ENCODE data around the gene ADAMTS17.

Gene ADAMTS17

DNA sequence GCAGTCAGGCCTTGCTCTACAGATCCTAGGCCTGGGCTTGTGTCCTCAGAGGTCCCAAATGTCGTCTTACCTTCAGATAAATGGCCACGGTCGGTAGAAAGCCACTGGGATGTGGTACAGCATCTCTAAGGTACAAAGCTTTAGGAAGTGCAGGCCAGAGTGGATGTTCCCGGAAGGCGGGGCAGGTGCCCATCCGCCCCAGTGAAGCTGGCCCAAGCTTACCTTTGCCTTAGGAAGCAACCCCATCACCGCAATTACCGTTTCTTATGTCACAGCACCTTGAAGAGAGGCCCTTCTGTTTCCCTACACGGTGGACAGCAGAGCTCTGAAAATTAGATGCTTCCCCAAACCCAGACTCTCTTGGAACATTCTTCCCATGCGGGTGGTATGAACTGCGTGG is 368.4 kb downstream of the ADAMTS17 start:
- H3K36me3 Mint-ChIP-seq (ENCODE audit: low read depth) = no peaks in the 10 kb centered on the region
- no peaks in the 10 kb centered on the region for H3K9me3 Mint-ChIP-seq
- TF ChIP-seq, protein P1, sequence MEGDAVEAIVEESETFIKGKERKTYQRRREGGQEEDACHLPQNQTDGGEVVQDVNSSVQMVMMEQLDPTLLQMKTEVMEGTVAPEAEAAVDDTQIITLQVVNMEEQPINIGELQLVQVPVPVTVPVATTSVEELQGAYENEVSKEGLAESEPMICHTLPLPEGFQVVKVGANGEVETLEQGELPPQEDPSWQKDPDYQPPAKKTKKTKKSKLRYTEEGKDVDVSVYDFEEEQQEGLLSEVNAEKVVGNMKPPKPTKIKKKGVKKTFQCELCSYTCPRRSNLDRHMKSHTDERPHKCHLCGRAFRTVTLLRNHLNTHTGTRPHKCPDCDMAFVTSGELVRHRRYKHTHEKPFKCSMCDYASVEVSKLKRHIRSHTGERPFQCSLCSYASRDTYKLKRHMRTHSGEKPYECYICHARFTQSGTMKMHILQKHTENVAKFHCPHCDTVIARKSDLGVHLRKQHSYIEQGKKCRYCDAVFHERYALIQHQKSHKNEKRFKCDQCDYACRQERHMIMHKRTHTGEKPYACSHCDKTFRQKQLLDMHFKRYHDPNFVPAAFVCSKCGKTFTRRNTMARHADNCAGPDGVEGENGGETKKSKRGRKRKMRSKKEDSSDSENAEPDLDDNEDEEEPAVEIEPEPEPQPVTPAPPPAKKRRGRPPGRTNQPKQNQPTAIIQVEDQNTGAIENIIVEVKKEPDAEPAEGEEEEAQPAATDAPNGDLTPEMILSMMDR (IDR thresholded peaks at IDR 0.05; ENCODE audit: unreplicated experiment in 3 of 3) = no peak
- H3K4me3 Mint-ChIP-seq = no peak overlapping the region
- no peaks in the 10 kb centered on the region for H3K27me3 Mint-ChIP-seq (ENCODE audit: low read depth)
- H3K4me1 Mint-ChIP-seq = peaks cover 16% of the 10 kb centered on the region
- no peak overlapping the region for H3K27ac Mint-ChIP-seq

GRCh38 chr15:99970891-99971430 is 370.8 kb downstream of the ADAMTS17 start:
- H3K9me3 Mint-ChIP-seq = no peaks in the 10 kb centered on the region
- H3K27ac Mint-ChIP-seq = no peak overlapping the region
- H3K27me3 Mint-ChIP-seq (ENCODE audit: low read depth) = no peaks in the 10 kb centered on the region
- H3K4me3 Mint-ChIP-seq = no peak overlapping the region
- H3K36me3 Mint-ChIP-seq (ENCODE audit: low read depth) = no peaks in the 10 kb centered on the region
- TF ChIP-seq, protein P1 (IDR thresholded peaks at IDR 0.05; ENCODE audit: unreplicated experiment in 3 of 3) = no peak
- H3K4me1 Mint-ChIP-seq = peaks cover 5% of the 10 kb centered on the region

GRCh38 chr15:99969261-99969920 is 372.4 kb downstream of the ADAMTS17 start:
- Mint-ChIP-seq H3K9me3 (no peaks in the 10 kb centered on the region), H3K27me3 (ENCODE audit: low read depth) (no peaks in the 10 kb centered on the region), H3K36me3 (ENCODE audit: low read depth) (no peaks in the 10 kb centered on the region), H3K27ac (no peak overlapping the region), H3K4me3 (no peak overlapping the region), H3K4me1 (no peaks in the 10 kb centered on the region)
- TF ChIP-seq, protein P1 (IDR thresholded peaks at IDR 0.05; ENCODE audit: unreplicated experiment in 3 of 3) = no peak

DNA sequence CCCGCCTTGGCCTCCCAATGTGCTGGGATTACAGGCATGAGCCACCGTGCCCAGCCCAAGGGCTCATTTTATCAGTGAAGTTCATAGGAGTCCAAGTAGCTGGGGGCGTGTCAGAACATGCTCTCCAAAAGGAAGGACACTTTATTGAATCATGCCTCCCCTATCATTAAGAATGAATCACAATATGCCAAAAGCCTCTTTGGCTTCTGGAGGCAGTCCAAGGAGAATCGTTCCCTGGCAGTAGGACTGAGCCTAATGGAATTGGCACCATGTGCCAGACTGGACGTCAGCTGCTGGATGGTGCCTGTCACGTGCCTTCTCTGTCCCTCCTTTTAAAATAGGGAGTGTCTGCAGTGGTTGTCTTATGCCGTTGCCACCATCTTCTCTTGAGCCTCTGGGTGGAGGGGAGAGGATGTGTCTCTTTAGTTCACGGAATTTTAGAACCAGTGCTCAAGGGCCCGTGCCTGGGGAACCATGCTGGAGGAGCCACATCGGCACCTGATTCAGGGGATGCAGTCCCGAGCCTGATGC is 373.9 kb downstream of the ADAMTS17 start:
- H3K4me3 Mint-ChIP-seq = no peak overlapping the region

DNA sequence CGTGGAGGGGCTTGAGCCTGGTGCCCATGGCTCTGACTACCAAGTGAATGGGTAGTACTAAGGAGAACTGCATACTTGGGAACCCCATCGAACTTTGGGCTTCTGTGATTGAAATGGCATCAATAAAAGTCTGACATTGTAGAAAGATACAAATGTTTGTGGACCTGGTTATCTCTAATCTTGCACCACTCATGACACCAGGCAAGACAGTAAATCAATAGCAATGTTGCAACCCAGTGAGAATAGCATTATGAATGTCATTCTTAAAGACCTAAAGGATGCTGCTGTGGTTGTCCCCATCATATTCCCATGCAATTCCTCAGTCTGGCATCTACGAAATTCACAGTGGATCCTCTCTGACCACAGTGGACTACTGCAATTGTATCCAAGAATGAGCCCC is 375.0 kb downstream of the ADAMTS17 start:
- Mint-ChIP-seq H3K36me3 (ENCODE audit: low read depth) (no peaks in the 10 kb centered on the region), H3K4me1 (no peaks in the 10 kb centered on the region), H3K27me3 (ENCODE audit: low read depth) (peaks cover 7% of the 10 kb centered on the region), H3K4me3 (no peak overlapping the region), H3K9me3 (no peaks in the 10 kb centered on the region), H3K27ac (no peak overlapping the region)
- TF ChIP-seq, protein P1 (IDR thresholded peaks at IDR 0.05; ENCODE audit: unreplicated experiment in 3 of 3) = no peak

More for the DNA sequence above, 373.9 kb downstream of the ADAMTS17 start:
- Mint-ChIP-seq H3K27me3 (ENCODE audit: low read depth) (peaks cover 4% of the 10 kb centered on the region), H3K9me3 (no peaks in the 10 kb centered on the region), H3K27ac (no peak overlapping the region), H3K4me1 (no peaks in the 10 kb centered on the region), H3K36me3 (ENCODE audit: low read depth) (no peaks in the 10 kb centered on the region)
- TF ChIP-seq, protein P1 (IDR thresholded peaks at IDR 0.05; ENCODE audit: unreplicated experiment in 3 of 3) = no peak

DNA sequence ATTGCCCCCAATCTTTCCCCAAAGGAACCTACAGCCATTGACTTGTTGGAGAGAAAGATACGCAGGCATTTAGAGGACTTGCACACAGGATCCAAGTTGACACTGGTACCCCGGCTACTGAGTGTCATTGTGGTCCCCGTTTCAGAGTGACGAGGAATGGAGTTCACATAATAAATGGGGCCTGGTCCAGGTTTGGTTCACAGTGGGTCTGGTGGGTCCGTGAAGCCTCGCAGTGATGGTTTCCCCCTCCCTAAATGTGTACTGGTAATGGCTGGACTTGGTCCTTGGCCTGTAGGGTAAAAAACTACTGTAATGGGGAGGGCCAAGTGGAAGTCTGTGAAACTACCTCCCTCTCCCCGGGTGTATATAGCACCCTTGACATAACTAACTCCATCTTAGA is 376.4 kb downstream of the ADAMTS17 start:
- TF ChIP-seq, protein P1 (IDR thresholded peaks at IDR 0.05; ENCODE audit: unreplicated experiment in 3 of 3) = no peak
- no peaks in the 10 kb centered on the region for H3K9me3 Mint-ChIP-seq
- peaks cover 9% of the 10 kb centered on the region for H3K27me3 Mint-ChIP-seq (ENCODE audit: low read depth)
- no peak overlapping the region for H3K4me3 Mint-ChIP-seq
- no peaks in the 10 kb centered on the region for H3K36me3 Mint-ChIP-seq (ENCODE audit: low read depth)
- H3K4me1 Mint-ChIP-seq = no peaks in the 10 kb centered on the region
- no peak overlapping the region for H3K27ac Mint-ChIP-seq

Measured in nephron (organoid).